ENCODE measurements around the gene KCNH4.
"Not testable (repeated sequence)": the region's sequence is repeated elsewhere in the genome, so short reads cannot be mapped to it uniquely, and the experiment has no call there.

Gene KCNH4

GRCh38 chr17:42210046-42210445 lies 29.1 kb upstream of the KCNH4 start:
- DNase-seq (ENCODE audit: insufficient read length, low spot score) = no peak
- no peak for FAIRE-seq
- TF ChIP-seq SPI1 (IDR thresholded peaks at IDR 0.05; ENCODE audit: low read depth, low read length) (no peak), TAF1 (IDR thresholded peaks at IDR 0.05; ENCODE audit: low read depth, low read length) (no peak), POU2F2 (IDR thresholded peaks at IDR 0.05; ENCODE audit: low read depth, low read length) (no peak)

GRCh38 chr17:42206153-42206612 lies 25.2 kb upstream of the KCNH4 start:
- not testable (repeated sequence) for FAIRE-seq; DNase-seq (ENCODE audit: insufficient read length, low spot score)

- FAIRE-seq = no peak
- DNase-seq (ENCODE audit: insufficient read length, low spot score) = no peak
- no peak for TF ChIP-seq TAF1 (IDR thresholded peaks at IDR 0.05; ENCODE audit: low read depth, low read length)
- TF ChIP-seq POLR2A (IDR thresholded peaks at IDR 0.05; ENCODE audit: low read depth, low read length) = no peak
- no peak for TF ChIP-seq PAX5 (IDR thresholded peaks at IDR 0.05; ENCODE audit: insufficient read depth, low read length, severe bottlenecking)
- no peak for TF ChIP-seq POLR2AphosphoS5 (IDR thresholded peaks at IDR 0.05; ENCODE audit: low read depth, low read length)
- TF ChIP-seq POU2F2 (IDR thresholded peaks at IDR 0.05; ENCODE audit: low read depth, low read length) = no peak
- TF ChIP-seq SPI1 (IDR thresholded peaks at IDR 0.05; ENCODE audit: low read depth, low read length) = no peak
Observed at GRCh38 chr17:42203354-42203753, 22.4 kb upstream of the KCNH4 start.

GRCh38 chr17:42202696-42203095 lies 21.8 kb upstream of the KCNH4 start:
- DNase-seq (ENCODE audit: insufficient read length, low spot score) (no peak), FAIRE-seq (no peak)
- TF ChIP-seq SPI1 (IDR thresholded peaks at IDR 0.05; ENCODE audit: low read depth, low read length) (no peak), TAF1 (IDR thresholded peaks at IDR 0.05; ENCODE audit: low read depth, low read length) (no peak), PAX5 (IDR thresholded peaks at IDR 0.05; ENCODE audit: insufficient read depth, low read length, severe bottlenecking) (no peak), POLR2A (IDR thresholded peaks at IDR 0.05; ENCODE audit: low read depth, low read length) (no peak), POU2F2 (IDR thresholded peaks at IDR 0.05; ENCODE audit: low read depth, low read length) (no peak), POLR2AphosphoS5 (IDR thresholded peaks at IDR 0.05; ENCODE audit: low read depth, low read length) (no peak)

- no peak for DNase-seq (ENCODE audit: insufficient read length, low spot score)
- no peak for TF ChIP-seq TAF1 (IDR thresholded peaks at IDR 0.05; ENCODE audit: low read depth, low read length)
- no peak for TF ChIP-seq POLR2AphosphoS5 (IDR thresholded peaks at IDR 0.05; ENCODE audit: low read depth, low read length)
- no peak for TF ChIP-seq POU2F2 (IDR thresholded peaks at IDR 0.05; ENCODE audit: low read depth, low read length)
- TF ChIP-seq POLR2A (IDR thresholded peaks at IDR 0.05; ENCODE audit: low read depth, low read length) = no peak
- no peak for TF ChIP-seq SPI1 (IDR thresholded peaks at IDR 0.05; ENCODE audit: low read depth, low read length)
- no peak for TF ChIP-seq PAX5 (IDR thresholded peaks at IDR 0.05; ENCODE audit: insufficient read depth, low read length, severe bottlenecking)
- FAIRE-seq = no peak
Observed at GRCh38 chr17:42202159-42202558, 21.2 kb upstream of the KCNH4 start.

- FAIRE-seq = no peak
- no peak for TF ChIP-seq POU2F2 (IDR thresholded peaks at IDR 0.05; ENCODE audit: low read depth, low read length)
- TF ChIP-seq POLR2AphosphoS5 (IDR thresholded peaks at IDR 0.05; ENCODE audit: low read depth, low read length) = no peak
- TF ChIP-seq PAX5 (IDR thresholded peaks at IDR 0.05; ENCODE audit: insufficient read depth, low read length, severe bottlenecking) = no peak
- TF ChIP-seq POLR2A (IDR thresholded peaks at IDR 0.05; ENCODE audit: low read depth, low read length) = no peak
- TF ChIP-seq TAF1 (IDR thresholded peaks at IDR 0.05; ENCODE audit: low read depth, low read length) = no peak
- no peak for TF ChIP-seq SPI1 (IDR thresholded peaks at IDR 0.05; ENCODE audit: low read depth, low read length)
- DNase-seq (ENCODE audit: insufficient read length, low spot score) = no peak
Observed at GRCh38 chr17:42201458-42201772, 20.5 kb upstream of the KCNH4 start.

- DNase-seq (ENCODE audit: insufficient read length, low spot score) (no peak), FAIRE-seq (no peak)
- TF ChIP-seq TAF1 (IDR thresholded peaks at IDR 0.05; ENCODE audit: low read depth, low read length) (no peak), POLR2A (IDR thresholded peaks at IDR 0.05; ENCODE audit: low read depth, low read length) (no peak), PAX5 (IDR thresholded peaks at IDR 0.05; ENCODE audit: insufficient read depth, low read length, severe bottlenecking) (no peak), POU2F2 (IDR thresholded peaks at IDR 0.05; ENCODE audit: low read depth, low read length) (no peak), SPI1 (IDR thresholded peaks at IDR 0.05; ENCODE audit: low read depth, low read length) (no peak), POLR2AphosphoS5 (IDR thresholded peaks at IDR 0.05; ENCODE audit: low read depth, low read length) (no peak)
Observed at GRCh38 chr17:42200706-42201457, 19.9 kb upstream of the KCNH4 start.

- TF ChIP-seq PAX5 (IDR thresholded peaks at IDR 0.05; ENCODE audit: insufficient read depth, low read length, severe bottlenecking) (no peak), SPI1 (IDR thresholded peaks at IDR 0.05; ENCODE audit: low read depth, low read length) (no peak), POLR2A (IDR thresholded peaks at IDR 0.05; ENCODE audit: low read depth, low read length) (no peak), POU2F2 (IDR thresholded peaks at IDR 0.05; ENCODE audit: low read depth, low read length) (no peak), POLR2AphosphoS5 (IDR thresholded peaks at IDR 0.05; ENCODE audit: low read depth, low read length) (no peak), TAF1 (IDR thresholded peaks at IDR 0.05; ENCODE audit: low read depth, low read length) (no peak)
- FAIRE-seq = no peak
- no peak for DNase-seq (ENCODE audit: insufficient read length, low spot score)
Observed at GRCh38 chr17:42199416-42200011, 18.6 kb upstream of the KCNH4 start.

- no peak for DNase-seq (ENCODE audit: insufficient read length, low spot score)
- FAIRE-seq = peak; percentile 55
- TF ChIP-seq POLR2A (IDR thresholded peaks at IDR 0.05; ENCODE audit: low read depth, low read length) (no peak), SPI1 (IDR thresholded peaks at IDR 0.05; ENCODE audit: low read depth, low read length) (peak; percentile 88), POLR2AphosphoS5 (IDR thresholded peaks at IDR 0.05; ENCODE audit: low read depth, low read length) (no peak), PAX5 (IDR thresholded peaks at IDR 0.05; ENCODE audit: insufficient read depth, low read length, severe bottlenecking) (no peak)
Observed at GRCh38 chr17:42198897-42199296, 18.0 kb upstream of the KCNH4 start.

GRCh38 chr17:42197564-42198156 lies 16.7 kb upstream of the KCNH4 start:
- no peak for TF ChIP-seq POLR2AphosphoS5 (IDR thresholded peaks at IDR 0.05; ENCODE audit: low read depth, low read length)
- TF ChIP-seq POU2F2 (IDR thresholded peaks at IDR 0.05; ENCODE audit: low read depth, low read length) = no peak
- no peak for TF ChIP-seq PAX5 (IDR thresholded peaks at IDR 0.05; ENCODE audit: insufficient read depth, low read length, severe bottlenecking)
- no peak for TF ChIP-seq POLR2A (IDR thresholded peaks at IDR 0.05; ENCODE audit: low read depth, low read length)
- no peak for TF ChIP-seq TAF1 (IDR thresholded peaks at IDR 0.05; ENCODE audit: low read depth, low read length)
- no peak for TF ChIP-seq SPI1 (IDR thresholded peaks at IDR 0.05; ENCODE audit: low read depth, low read length)
- DNase-seq (ENCODE audit: insufficient read length, low spot score) (no peak), FAIRE-seq (no peak)

Data from GM12891 (cell line).